Measurements from ENCODE around the gene TGFBR2. TPM values are rescaled to one million over a fixed set of nuclear protein-coding genes. Genes with fewer than 3 reads are reported as not detected.

Gene TGFBR2
- total RNA-seq, 2 experiments from 2014 or later, result 58.9 to 60.3 TPM

DNA sequence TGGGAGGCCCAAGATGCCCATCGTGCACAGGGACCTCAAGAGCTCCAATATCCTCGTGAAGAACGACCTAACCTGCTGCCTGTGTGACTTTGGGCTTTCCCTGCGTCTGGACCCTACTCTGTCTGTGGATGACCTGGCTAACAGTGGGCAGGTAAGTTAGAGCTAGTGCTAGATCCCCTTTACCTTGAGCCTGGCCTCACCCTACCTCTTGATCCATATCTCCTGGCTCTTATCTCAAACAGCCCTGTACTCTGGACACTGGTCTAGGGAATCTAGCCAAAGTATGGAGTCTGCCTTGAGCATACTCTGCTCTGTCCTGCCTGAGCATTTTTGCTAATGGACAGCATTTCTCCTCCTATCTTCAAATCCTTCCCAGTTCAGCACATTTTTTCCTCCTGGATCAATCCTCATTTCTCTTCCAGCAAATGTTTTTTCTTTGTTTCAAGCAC lies 65.9 kb downstream of the TGFBR2 start:
- ChIA-PET POLR2A (no interaction called here), CTCF (no interaction called here)

DNA sequence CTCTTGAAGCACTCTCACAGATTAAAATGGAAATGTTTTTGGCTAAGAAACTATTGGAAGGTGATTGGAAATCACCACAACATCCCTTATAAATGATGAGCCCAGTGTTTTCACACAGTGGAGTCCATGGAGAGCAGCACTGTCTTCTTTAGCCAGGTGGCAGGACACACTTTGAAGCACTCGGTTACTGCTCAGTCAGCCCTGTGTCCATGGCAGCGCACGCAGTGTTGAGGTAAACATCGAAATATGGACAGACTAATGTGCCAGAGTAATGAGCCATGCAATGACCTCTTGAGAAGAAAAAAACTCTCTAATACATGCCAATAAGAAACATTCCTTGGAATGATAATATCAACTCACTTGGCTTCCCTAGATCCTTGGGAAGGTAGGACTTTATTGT lies 66.6 kb downstream of the TGFBR2 start:
- POLR2A ChIA-PET, result no interaction called here
- CTCF ChIA-PET, result no interaction called here

DNA sequence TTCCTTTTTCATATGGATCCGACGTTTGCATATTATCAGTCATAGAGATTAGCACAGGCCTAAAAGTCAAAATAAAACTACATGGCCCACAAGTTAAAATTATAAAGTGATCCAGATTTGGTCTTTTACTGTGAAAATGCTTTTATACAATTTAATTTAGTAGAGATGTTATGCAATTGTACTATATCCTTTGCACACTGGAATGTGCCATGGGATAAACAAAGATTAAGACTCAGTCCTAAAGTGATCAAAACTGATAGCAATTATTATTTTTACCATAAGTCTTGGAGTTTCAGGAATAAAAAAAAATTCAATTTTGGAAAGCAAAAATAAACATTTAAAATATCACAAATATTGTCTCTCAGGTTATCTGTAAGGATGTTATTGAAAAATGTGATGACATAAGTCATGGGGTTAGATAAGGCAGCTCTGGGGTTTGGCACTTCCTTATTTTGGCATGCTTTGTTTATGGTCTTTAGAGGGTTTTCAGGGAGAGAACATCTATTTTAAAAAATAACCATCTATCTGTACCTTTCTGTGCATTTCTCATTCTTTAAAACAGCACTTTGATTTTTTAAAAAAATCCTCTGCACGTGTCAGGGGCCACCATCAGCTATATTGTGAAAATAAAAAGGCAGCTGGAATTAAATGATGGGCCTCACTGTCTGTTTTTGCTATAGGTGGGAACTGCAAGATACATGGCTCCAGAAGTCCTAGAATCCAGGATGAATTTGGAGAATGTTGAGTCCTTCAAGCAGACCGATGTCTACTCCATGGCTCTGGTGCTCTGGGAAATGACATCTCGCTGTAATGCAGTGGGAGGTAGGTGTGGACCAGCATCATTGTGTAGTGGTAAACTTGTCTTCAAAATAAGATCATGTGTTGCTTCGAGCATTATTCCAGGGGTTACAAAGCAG lies 67.3 kb downstream of the TGFBR2 start:
- CTCF ChIA-PET, result no interaction called here
- POLR2A ChIA-PET, result no interaction called here

DNA sequence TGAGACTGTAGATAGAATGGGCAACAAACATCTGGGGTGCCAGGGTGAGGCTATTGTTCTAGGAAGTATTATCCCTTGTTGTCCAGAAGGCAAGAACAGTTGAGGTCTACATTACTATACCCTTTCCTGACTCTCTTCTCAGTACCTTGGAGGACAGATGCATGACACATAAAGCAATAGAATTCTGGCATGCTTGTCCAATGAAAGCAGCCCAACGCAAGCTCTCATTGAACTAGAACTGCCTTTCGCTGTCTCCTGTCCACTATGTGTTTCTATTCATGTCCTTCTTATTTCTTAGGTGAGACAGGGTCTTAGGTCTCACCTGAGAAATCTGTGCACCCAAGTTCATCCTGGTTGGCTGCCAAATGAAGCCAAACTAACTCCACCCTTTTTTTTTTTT lies 68.6 kb downstream of the TGFBR2 start:
- ChIA-PET CTCF (no interaction called here), POLR2A (no interaction called here)

DNA sequence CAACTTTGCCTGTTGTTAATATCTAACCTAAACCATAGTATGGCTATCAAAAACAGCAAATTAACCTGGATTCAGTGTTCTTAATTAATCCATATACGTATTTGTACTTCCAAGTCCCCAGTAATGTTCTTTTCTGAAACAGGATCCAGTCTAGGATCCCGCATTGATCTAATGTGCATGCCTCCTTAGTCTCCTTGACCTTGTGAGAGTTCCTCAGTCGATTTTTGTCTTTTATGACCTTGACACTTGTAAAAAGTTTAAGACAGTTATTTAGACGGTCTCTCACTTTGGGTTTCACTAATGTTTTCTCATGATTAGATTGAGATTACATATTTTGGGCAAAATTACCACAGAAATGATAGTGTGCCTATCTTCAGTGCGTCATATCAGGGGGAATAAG lies 69.4 kb downstream of the TGFBR2 start:
- ChIA-PET CTCF (no interaction called here), POLR2A (no interaction called here)

DNA sequence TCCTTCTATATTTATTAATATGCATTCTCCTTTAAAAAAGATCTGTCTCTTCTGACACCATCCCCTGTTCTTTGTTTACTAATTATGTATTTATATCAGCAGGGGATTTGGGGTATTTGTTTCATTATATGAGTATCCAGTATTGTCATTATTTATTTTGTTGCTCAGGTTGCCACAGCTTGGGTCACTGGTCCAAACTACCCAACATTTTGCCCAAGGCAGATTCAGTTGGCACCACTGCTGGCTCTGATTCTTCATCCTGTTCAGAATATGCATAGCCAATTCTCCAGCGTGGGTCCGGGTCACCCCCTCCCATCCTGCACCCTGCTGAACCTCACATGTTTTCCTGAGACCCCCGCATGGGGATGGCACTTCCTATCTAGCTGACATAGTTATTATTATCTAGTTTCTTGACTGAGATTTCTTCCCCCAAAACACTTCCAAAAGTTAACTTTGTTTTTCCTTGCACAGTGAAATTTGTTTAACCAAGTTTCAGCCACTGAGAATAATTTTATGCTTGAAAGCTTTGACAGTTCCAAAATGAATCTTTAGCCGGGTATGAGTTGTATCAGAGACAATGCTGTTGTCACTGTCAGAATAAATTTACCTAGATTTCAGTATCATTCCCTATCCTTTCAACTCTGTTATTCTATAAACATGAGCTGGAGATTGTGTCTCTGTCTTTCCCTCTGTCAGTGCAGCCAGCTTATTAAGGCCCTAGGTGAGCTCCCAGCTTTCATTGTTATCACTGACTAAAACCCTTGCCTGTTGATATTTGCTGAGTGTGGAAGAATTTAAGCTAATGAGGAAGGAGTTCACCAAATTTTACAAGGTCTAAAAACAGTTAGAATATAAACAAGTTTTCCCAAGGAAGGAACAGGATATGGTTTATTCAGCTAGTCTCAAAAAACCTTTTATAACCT lies 70.3 kb downstream of the TGFBR2 start:
- POLR2A ChIA-PET, result no interaction called here

DNA sequence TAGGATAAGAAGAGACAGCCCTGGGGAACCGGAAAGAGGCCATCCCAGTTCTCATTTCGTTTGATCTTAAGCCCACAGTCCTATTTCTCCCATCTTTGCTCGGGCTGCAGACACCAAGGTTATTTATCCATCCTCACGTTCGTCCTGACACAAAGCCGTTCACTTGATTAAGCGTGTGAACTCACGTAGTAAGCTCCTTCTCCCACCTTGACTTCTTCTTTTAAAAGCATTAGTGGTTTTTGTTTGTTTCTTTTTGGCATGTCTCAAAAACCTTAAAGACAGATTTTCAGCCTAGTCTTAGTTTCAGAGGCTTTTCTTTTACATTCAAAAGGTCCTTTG lies 70.9 kb downstream of the TGFBR2 start:
- ChIA-PET POLR2A (no interaction called here), CTCF (no interaction called here)

More for the DNA sequence above, 70.3 kb downstream of the TGFBR2 start:
- CTCF ChIA-PET, result no interaction called here

DNA sequence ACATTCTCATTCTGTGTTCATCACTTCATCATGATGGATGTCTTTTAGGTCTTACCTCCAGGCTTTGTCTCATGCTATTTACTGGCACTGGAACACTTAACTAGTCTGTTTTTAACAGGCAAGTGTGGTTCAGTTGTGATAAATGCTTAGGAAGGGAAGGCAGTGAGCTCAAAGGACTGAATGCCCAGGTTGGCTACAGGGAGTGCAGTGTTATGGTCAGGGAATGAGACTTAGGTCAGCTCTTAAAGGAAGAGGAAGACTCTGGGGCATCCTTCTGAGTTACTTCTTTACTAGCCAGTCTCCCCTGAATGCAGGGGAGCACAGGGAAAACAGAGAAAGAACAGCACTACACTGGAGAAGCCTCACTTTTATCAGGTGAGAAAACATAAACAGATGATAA lies 72.6 kb downstream of the TGFBR2 start:
- CTCF ChIA-PET, result no interaction called here
- POLR2A ChIA-PET, result interaction anchor here (0.6 kb wide), 1 partner anchor 9 kb away, joined by 3 read pairs; no protein-coding TSS in a partner anchor

DNA sequence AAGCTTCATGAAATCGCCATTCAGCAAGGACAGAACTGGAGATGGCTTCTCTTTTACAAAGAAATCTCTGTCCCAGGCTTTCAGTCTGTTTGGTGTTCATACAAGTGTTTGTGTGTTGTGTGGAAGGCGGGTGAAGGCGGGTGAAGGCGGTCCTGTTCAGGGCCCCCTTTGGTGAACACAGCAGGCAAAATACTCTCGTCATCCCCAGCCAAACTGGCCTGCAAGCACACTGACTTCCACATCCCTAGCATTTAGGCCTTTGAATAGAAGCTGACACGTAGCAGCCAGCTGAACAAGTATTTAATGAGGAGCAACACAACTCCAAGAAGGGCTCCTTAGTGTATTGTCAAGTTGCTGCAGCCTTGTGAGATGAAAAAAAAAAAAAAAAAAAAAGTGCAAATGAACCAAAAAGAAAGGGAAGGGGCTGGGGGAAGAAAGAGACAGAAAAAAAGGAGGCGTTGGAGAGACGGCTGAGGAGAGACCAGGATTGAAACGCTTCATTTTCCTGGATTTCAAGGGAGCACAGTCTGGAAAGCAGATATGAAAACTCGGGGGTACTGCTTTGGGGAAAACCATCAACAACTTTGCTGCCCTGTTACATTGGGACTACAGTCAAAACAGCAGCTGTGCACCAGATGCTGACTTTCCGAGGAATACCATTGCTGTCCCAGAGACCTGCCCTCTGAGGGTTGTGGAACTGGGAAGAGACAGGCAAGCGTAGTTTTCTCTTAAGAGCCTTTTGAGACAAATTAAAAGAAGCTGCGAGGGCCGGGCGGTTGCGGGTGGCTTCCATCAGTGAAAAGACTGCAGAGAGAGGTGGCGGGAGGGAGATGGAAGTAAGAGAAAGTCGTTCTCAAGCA lies 74.6 kb downstream of the TGFBR2 start:
- POLR2A ChIA-PET, result no interaction called here

DNA sequence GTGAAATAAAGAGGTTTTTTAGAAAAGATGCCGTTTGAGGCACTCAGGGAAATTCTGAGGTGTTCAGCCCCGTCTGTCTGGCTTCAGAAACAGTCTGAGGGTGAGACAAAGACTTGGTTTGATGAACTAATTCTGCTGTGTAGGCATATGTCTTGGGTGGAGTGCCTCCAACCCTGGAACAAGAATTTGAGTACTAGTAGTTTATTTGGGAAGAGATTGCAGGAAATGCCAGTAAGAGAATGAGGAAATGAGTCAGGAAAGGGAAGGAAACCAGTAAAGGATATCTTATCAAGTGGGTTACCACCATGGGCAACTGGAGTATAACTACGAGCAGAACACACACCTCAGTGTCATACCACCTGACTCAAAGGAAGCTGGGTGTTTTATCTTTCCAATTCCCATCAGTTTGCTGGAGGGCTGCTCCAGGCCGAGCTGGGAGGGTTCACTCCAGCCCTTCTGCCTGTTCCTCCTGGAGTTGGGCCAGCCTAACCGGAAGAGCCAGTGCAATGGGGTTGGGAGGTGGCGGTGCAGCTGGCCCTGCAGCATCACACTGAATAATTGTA lies 75.3 kb downstream of the TGFBR2 start:
- ChIA-PET CTCF (interaction anchor here (1.1 to 1.4 kb wide), 2 partner anchors 10 to 23 kb away, joined by 3 read pairs; no protein-coding TSS in a partner anchor), POLR2A (no interaction called here)

More for the DNA sequence above, 74.6 kb downstream of the TGFBR2 start:
- CTCF ChIA-PET, result interaction anchor here (0.6 to 1.4 kb wide), 2 partner anchors 11 kb away, joined by 3 to 4 read pairs; no protein-coding TSS in a partner anchor

DNA sequence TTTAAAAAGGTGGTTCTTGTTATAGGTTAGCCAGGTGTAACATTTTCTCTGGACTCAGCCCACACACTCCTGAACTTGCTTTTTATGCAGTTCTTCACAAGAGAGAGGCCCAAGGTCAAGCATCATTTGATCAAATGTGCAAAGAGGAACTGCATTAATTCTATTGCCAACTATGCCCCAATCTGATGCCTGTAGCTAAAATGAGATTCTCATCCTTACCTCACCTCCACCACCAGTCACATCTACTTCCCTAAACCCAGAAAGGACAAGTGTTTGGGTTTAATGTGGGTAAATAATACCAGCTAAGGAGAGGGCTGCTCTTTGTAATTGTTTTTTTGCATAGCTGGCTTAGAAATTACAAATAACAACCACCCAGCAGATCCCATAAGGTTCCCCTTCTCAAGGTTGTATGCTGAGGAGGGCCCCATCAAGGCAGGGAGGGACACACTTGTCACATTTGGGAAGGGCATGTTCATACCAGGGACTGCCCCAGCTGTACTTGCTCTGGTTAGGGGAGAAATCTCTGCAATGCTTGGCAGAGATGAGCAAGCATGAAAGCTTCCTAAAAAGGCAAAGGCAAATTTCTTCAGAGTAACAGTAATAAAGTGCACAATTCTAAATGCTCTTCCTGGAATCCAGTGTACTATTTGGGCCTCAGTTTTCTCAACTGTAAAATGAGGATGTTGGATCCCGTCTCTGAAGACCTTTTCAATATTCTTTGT lies 76.2 kb downstream of the TGFBR2 start:
- CTCF ChIA-PET, result interaction anchor here (1.1 to 1.4 kb wide), 2 partner anchors 9 to 24 kb away, joined by 3 read pairs; no protein-coding TSS in a partner anchor
- POLR2A ChIA-PET, result interaction anchor here (0.6 kb wide), 1 partner anchor 23 kb away, joined by 3 read pairs; no protein-coding TSS in a partner anchor

DNA sequence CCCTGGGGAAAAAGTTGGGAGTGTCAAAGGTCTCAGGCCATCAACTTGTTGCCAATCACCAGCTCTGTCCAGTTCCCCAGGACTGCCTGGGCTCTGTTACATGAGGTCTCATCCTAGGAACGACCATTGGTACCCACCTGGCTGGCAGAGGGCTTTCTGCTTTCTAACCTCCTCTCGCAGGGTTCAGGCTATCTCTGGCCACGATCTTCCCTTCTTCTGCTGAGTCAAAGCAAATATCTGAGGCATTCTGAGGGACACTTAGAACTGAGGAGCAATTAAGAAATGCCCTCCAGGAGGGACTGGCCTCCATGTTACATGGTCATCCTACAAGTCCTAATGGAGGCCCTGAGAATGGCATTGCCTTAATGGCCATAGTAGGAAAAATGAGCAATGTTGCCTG lies 77.4 kb downstream of the TGFBR2 start:
- POLR2A ChIA-PET, result no interaction called here
- CTCF ChIA-PET, result no interaction called here

DNA sequence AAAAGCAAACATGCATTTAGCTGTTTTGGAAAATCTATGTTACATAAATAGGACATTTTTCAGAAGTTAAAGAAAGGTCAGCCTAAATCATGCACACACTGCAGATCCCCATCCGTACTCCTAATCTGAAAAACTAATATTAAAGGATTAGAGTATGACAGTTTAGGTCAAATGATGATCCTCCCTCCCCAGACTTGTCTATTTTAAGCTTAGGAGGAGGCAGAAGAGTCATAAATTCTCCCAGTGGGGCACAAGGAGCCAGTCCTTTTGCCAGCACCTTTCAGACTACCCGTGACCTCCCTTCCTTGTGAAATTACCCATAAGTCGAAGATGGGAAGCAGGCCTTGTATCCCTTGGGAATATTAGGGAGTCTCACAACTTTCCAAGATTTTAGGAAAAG lies 78.0 kb downstream of the TGFBR2 start:
- CTCF ChIA-PET, result interaction anchor here (1.2 kb wide), 2 partner anchors 9 to 66 kb away, joined by 3 read pairs; no protein-coding TSS in a partner anchor
- POLR2A ChIA-PET, result no interaction called here

DNA sequence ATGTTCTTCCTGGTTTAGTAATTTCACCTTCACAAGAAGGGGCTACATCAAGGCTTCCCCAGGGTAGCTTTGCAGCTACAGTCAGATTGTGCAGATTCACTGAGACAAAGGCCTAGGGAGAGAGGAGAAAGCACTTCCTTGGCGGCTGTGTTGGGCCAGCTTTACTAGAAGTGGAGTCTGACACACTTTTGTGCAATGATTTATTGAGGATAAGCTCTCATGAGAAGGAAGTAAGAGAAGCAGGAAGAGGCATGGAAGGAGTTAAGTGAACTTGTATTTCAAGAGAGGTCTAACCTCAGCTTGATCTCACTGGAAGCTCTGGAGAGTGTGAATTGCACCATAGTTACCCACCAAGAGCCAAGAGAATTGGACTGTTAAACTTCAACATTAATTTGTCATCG lies 78.9 kb downstream of the TGFBR2 start:
- POLR2A ChIA-PET, result interaction anchor here (0.7 to 0.8 kb wide), 2 partner anchors 18 to 30 kb away, joined by 3 read pairs; no protein-coding TSS in a partner anchor
- CTCF ChIA-PET, result interaction anchor here (1.2 kb wide), 2 partner anchors 8 to 67 kb away, joined by 3 read pairs; no protein-coding TSS in a partner anchor

DNA sequence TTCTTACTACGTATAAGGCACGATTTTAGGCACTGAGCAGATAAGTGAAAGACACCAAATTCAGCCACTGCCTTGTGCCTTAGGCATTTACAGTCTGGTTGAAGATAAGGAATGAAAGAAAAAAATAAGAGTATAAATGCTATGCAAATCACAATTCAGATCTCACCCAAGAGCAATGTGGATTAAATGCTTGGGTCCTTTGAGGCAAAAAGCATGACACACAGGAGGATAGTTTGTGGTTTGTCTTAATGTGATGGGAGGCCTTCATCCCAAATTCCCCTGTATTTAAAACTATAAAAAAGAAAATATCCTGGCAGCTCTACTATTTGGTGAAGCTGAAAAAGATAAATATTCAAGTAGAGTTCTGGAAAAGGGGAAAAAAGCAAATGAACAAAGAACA lies 79.8 kb downstream of the TGFBR2 start:
- ChIA-PET CTCF (no interaction called here), POLR2A (no interaction called here)

DNA sequence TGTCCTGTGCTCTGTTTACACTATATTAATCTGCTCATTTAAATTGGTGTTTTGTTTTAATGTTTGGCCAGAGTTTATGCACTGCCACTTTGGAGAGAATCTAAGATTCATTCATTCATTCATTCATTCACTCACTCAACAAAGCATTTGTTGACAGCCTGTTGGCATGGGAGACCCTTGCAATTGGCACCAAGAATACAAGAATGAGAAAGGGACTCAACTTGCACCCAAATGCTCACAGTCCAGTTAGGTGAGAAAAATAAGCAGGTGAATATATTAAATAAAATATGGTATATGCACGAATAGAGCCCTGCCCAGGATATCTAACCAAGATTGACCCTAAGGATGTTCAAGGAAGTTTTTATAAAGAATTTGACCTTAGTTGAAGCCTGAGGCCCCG lies 80.4 kb downstream of the TGFBR2 start:
- ChIA-PET POLR2A (no interaction called here), CTCF (no interaction called here)

DNA sequence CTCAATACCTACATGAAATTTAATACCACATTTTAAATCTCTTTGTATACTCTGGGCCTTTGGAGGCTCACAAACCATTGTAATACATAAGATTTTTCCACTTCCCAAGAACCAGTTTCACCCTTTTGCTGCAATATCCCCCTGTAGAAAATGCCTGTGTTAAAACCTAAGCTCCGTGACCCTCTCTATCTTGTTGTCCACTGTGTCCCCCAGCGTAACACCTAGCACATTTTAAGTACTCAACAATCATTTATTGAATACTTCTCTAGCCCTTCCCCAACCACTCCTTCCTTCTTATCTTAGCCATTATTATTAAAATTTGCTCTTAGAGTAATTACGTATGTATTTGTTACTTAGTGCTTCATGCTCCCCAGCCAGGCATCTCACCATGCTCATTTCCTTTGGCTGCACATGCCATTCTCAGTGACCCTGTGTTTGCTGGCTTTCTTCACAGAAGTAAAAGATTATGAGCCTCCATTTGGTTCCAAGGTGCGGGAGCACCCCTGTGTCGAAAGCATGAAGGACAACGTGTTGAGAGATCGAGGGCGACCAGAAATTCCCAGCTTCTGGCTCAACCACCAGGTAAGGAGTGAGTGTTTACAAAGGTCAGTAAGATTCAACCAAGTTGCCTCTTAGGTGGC lies 81.6 kb downstream of the TGFBR2 start:
- ChIA-PET CTCF (interaction anchor here (0.6 kb wide), 1 partner anchor 88 kb away, joined by 8 read pairs; no protein-coding TSS in a partner anchor), POLR2A (no interaction called here)
